Astrocyte (in vitro differentiated cells and primary cell): ENCODE results near the gene GRAMD4. TPM values are rescaled to one million over a fixed set of nuclear protein-coding genes. Genes with fewer than 3 reads are reported as not detected.

ENCODE experiments used
- DNase-seq: peaks from one replicate; pipeline ENCODE4 v3.0.0-alpha.2; 2010; ENCODE audit warnings: low read depth
- FAIRE-seq: peaks from 2 replicates; lab custom pipeline; 2011; peaks lifted over from hg19 to GRCh38; lab: Jason Lieb, UNC
- H2AFZ ChIP-seq: 2 replicates; pipeline ENCODE4 v1.6.0; 2012; ENCODE audit warnings: low read depth, low read length, inconsistent platforms
- H3K27ac ChIP-seq: 2 replicates; pipeline ENCODE4 v1.5.1; 2011; ENCODE audit warnings: low read depth, low read length, inconsistent platforms
- H3K27me3 ChIP-seq: 2 replicates; pipeline ENCODE4 v1.6.0; 2011; ENCODE audit warnings: low read length, inconsistent platforms; ENCODE audit not compliant: insufficient read depth
- H3K36me3 ChIP-seq: 2 replicates; pipeline ENCODE4 v1.5.1; 2011; ENCODE audit warnings: low read length, inconsistent platforms; ENCODE audit not compliant: insufficient read depth
- H3K4me1 ChIP-seq: 2 replicates; pipeline ENCODE4 v1.5.1; 2011; ENCODE audit warnings: low read length, inconsistent platforms; ENCODE audit not compliant: insufficient read depth
- H3K4me2 ChIP-seq: 2 replicates; pipeline ENCODE4 v1.6.0; 2012; ENCODE audit warnings: low read length, inconsistent platforms
- H3K4me3 ChIP-seq: 2 replicates; pipeline ENCODE4 v1.5.1; 2011; ENCODE audit warnings: low read depth, mild to moderate bottlenecking, low read length, inconsistent platforms; ENCODE audit not compliant: insufficient read depth
- H3K79me2 ChIP-seq: 2 replicates; pipeline ENCODE4 v1.6.0; 2012; ENCODE audit warnings: mild to moderate bottlenecking, low read length, inconsistent platforms; ENCODE audit not compliant: insufficient read depth
- H3K9ac ChIP-seq: 2 replicates; pipeline ENCODE4 v1.6.0; 2012; ENCODE audit warnings: mild to moderate bottlenecking, low read length, inconsistent platforms
- H3K9me3 ChIP-seq: 2 replicates; pipeline ENCODE4 v1.5.1; 2012; ENCODE audit warnings: low read depth, mild to moderate bottlenecking, low read length, inconsistent platforms; ENCODE audit not compliant: insufficient read depth
- H4K20me1 ChIP-seq: 2 replicates; pipeline ENCODE4 v1.6.0; 2012; ENCODE audit warnings: low read length, inconsistent platforms; ENCODE audit not compliant: insufficient read depth
- H3K27ac Mint-ChIP-seq: one replicate; pipeline ENCODE4 v1.8.0; 2021; ENCODE audit warnings: mild to moderate bottlenecking, mixed read lengths; ENCODE audit not compliant: unreplicated experiment
- H3K27me3 Mint-ChIP-seq: one replicate; pipeline ENCODE4 v1.8.0; 2021; ENCODE audit warnings: low read depth, mixed read lengths; ENCODE audit not compliant: unreplicated experiment
- H3K36me3 Mint-ChIP-seq: one replicate; pipeline ENCODE4 v1.8.0; 2021; ENCODE audit warnings: low read depth, mixed read lengths; ENCODE audit not compliant: unreplicated experiment
- H3K4me1 Mint-ChIP-seq: one replicate; pipeline ENCODE4 v1.8.0; 2021; ENCODE audit warnings: low read depth, mixed read lengths; ENCODE audit not compliant: unreplicated experiment
- H3K4me3 Mint-ChIP-seq: one replicate; pipeline ENCODE4 v1.8.0; 2021; ENCODE audit warnings: mild to moderate bottlenecking, moderate library complexity, mixed read lengths; ENCODE audit not compliant: unreplicated experiment
- H3K9me3 Mint-ChIP-seq: one replicate; pipeline ENCODE4 v1.8.0; 2021; ENCODE audit warnings: mild to moderate bottlenecking, mixed read lengths; ENCODE audit not compliant: unreplicated experiment
- CTCF ChIP-seq: IDR thresholded peaks from 2 replicates; pipeline ENCODE4 v1.5.1; 2011; ENCODE audit warnings: low read depth, mild to moderate bottlenecking, inconsistent platforms, low read length, moderate library complexity; ENCODE audit not compliant: insufficient read depth
- EZH2 ChIP-seq: IDR thresholded peaks from 2 replicates; pipeline ENCODE4 v1.6.1; 2012; ENCODE audit warnings: mild to moderate bottlenecking, low read length, inconsistent platforms; ENCODE audit not compliant: insufficient read depth
- total RNA-seq: library from RNA; stranded (reverse); gene quantifications from 2 replicates; pipeline ENCODE4 v1.2.1, GENCODE V29; 2021

GRAMD4 gene
- total RNA-seq, 1 donor from 2014 or later: 17.8 TPM

DNA sequence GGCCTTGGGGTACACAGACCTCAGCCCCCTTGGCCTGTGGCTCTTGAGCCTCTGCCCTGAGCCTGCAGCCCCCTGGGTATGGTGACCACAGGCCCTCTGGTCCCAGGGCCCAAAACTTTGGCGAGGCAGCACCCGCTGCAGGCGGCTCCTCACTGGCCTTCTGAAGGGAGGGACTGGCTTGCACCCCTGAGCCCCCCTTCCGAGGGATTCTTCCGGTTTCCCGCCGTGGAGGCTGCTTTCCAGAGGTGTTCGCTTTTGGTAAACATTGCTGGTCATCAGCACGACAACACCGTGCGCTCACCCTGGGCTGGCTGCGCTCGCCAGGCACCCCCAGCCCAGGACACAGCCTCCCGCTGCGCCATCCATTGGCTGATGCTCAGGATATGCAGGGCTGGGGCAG is 42.0 kb downstream of the GRAMD4 start:
- Histone ChIP-seq H2AFZ (no peak overlapping the region), H3K4me1 (peaks cover 4% of the 10 kb centered on the region), H3K27ac (no peak overlapping the region), H3K79me2 (no peaks in the 10 kb centered on the region), H3K36me3 (no peaks in the 10 kb centered on the region), H3K4me3 (no peak overlapping the region), H3K4me2 (no peak overlapping the region), H3K9ac (no peak overlapping the region), H3K27me3 (no peaks in the 10 kb centered on the region), H3K9me3 (no peaks in the 10 kb centered on the region), H4K20me1 (peaks cover 28% of the 10 kb centered on the region)
- peaks cover 3% of the 10 kb centered on the region for H3K36me3 Mint-ChIP-seq
- no peak for TF ChIP-seq CTCF
- TF ChIP-seq EZH2: no peak
- no peak overlapping the region for H3K27ac Mint-ChIP-seq
- DNase-seq (no peak), FAIRE-seq (no peak)
- peaks cover 3% of the 10 kb centered on the region for H3K27me3 Mint-ChIP-seq
- peaks cover 2% of the 10 kb centered on the region for H3K4me1 Mint-ChIP-seq
- peaks cover 2% of the 10 kb centered on the region for H3K9me3 Mint-ChIP-seq
- H3K4me3 Mint-ChIP-seq: no peak overlapping the region

GRCh38 chr22:46663001-46663400 is 42.8 kb downstream of the GRAMD4 start:
- Mint-ChIP-seq H3K4me1 (peaks cover 2% of the 10 kb centered on the region), H3K36me3 (peaks cover 3% of the 10 kb centered on the region), H3K27ac (no peak overlapping the region), H3K27me3 (peaks cover 3% of the 10 kb centered on the region), H3K9me3 (peaks cover 2% of the 10 kb centered on the region), H3K4me3 (no peak overlapping the region)
- Histone ChIP-seq H3K4me2 (no peak overlapping the region), H3K36me3 (no peaks in the 10 kb centered on the region), H3K9me3 (no peaks in the 10 kb centered on the region), H3K9ac (no peak overlapping the region), H3K4me3 (no peak overlapping the region), H2AFZ (no peak overlapping the region), H3K79me2 (no peaks in the 10 kb centered on the region), H4K20me1 (peaks cover 28% of the 10 kb centered on the region), H3K27me3 (no peaks in the 10 kb centered on the region), H3K27ac (no peak overlapping the region), H3K4me1 (peaks cover 4% of the 10 kb centered on the region)
- FAIRE-seq: no peak
- TF ChIP-seq CTCF: no peak
- no peak for TF ChIP-seq EZH2
- no peak for DNase-seq

- H3K27me3 Mint-ChIP-seq: peaks cover 3% of the 10 kb centered on the region
- no peak overlapping the region for H3K4me2 ChIP-seq
- TF ChIP-seq CTCF: no peak
- no peak for TF ChIP-seq EZH2
- no peak overlapping the region for H3K4me3 ChIP-seq
- H3K36me3 Mint-ChIP-seq: peaks cover 3% of the 10 kb centered on the region
- no peaks in the 10 kb centered on the region for H3K27me3 ChIP-seq
- FAIRE-seq (no peak), DNase-seq (no peak)
- H3K9me3 ChIP-seq: no peaks in the 10 kb centered on the region
- H3K27ac Mint-ChIP-seq: no peak overlapping the region
- H2AFZ ChIP-seq: no peak overlapping the region
- H3K4me1 Mint-ChIP-seq: peaks cover 2% of the 10 kb centered on the region
- no peaks in the 10 kb centered on the region for H3K36me3 ChIP-seq
- no peak overlapping the region for H3K4me3 Mint-ChIP-seq
- peaks cover 28% of the 10 kb centered on the region for H4K20me1 ChIP-seq
- no peaks in the 10 kb centered on the region for H3K79me2 ChIP-seq
- peaks cover 4% of the 10 kb centered on the region for H3K4me1 ChIP-seq
- no peak overlapping the region for H3K27ac ChIP-seq
- H3K9me3 Mint-ChIP-seq: peaks cover 2% of the 10 kb centered on the region
- H3K9ac ChIP-seq: no peak overlapping the region
These were observed 43.4 kb downstream of the GRAMD4 start for GRCh38 chr22:46663436-46664100.
